ENCODE data around the gene CHODL.

CHODL gene

DNA sequence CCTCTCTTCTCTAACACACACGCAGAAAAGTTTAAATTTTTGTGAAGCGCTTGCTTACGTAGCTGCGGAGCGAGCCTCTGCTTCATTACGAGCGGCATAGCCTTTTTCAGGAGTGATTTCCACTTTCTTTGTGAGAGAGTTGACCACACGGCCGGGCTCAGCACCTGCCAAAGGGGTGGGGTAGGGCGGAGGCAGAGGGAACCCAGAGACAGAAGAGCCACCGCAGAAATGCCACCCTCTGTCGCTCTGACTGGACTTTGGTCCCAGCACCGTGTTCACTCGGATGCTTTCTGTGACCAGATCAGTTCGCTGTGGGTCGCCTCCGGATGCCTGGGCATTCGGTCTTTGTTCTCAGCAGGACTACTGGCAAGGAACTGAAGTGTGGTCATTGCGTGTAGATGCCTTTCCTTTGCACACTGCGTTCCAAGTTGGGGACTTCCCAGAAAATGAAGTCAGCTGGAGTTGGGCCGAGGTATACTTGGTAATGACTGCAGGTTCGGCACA, 883 bp downstream of the CHODL start:
- TF ChIP-seq, protein P1, sequence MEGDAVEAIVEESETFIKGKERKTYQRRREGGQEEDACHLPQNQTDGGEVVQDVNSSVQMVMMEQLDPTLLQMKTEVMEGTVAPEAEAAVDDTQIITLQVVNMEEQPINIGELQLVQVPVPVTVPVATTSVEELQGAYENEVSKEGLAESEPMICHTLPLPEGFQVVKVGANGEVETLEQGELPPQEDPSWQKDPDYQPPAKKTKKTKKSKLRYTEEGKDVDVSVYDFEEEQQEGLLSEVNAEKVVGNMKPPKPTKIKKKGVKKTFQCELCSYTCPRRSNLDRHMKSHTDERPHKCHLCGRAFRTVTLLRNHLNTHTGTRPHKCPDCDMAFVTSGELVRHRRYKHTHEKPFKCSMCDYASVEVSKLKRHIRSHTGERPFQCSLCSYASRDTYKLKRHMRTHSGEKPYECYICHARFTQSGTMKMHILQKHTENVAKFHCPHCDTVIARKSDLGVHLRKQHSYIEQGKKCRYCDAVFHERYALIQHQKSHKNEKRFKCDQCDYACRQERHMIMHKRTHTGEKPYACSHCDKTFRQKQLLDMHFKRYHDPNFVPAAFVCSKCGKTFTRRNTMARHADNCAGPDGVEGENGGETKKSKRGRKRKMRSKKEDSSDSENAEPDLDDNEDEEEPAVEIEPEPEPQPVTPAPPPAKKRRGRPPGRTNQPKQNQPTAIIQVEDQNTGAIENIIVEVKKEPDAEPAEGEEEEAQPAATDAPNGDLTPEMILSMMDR (IDR thresholded peaks at IDR 0.05) = no peak

DNA sequence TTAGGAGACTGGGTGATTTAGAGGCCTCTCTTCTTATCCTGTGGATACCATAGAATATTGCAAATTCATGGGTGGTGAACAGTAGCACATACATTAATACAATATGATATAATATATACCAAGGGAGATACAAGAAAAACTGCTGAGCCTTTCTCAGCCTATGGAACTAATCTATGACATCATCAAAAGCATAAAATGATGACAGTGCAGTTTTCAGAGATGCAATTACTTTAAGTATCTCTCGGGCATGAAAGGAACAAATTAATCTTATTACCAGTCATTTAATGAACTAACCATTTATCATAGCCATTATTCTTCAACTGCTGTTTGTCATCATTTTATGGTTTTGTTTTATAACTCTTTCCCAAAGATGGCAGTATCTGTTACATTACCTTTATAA, 3.5 kb downstream of the CHODL start:
- TF ChIP-seq, protein P1 (IDR thresholded peaks at IDR 0.05) = no peak

DNA sequence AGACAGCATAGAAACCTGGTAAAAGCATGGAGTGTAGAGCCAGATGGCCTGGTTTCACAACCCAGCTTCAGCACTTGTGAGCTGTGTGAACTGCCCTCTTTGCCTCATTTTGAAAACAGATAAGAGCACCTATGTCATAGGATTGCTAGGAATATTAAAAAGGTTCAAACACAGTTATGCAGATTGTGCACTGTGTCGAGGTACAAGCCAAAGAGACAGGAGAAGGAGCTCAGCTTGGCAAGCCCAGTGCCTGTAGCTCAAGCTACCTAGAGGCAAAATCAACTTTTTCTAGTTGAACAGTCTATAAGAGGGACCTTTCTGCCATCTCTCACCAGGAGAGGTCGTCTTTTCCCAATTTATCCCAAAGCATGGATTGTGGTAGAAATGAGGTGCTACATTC, 5.0 kb downstream of the CHODL start:
- TF ChIP-seq, protein P1 (IDR thresholded peaks at IDR 0.05) = no peak

DNA sequence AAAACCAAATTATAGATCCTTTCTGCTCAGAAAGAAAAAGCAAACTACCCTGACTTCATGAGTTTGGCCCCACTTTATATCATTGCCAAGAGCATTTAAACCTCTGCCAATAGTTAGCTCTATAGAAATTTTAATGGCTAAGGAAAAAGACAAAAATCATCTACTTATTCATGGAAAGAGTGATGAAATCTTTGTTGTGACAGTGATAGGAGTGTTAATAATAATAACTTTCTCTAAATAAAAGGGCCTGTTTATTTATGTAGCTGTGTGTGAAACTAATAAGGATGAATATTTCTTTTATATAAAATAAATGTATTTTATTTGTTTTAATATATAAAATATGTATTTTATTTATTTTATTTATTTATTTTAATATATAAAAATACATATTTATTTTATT, 6.4 kb downstream of the CHODL start:
- TF ChIP-seq, protein P1 (IDR thresholded peaks at IDR 0.05) = no peak

DNA sequence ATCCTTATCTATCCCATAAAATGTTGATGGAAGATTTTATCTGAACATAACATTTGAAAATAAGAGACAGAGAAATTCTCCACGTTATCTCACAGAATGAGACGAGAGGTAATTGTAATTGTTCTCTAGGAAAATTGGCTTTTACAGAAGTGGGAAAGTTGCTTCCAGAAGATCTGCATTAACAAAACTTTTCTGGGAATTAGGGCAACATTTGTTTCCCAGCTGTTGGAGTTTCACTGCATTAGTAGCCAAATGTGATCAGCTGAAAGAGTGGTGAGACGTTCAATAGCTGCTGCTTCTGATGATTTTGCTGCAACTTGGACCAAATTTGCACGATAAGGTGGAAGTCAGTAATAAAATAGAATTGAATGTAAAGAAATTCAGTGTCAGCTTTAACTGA, 7.6 kb downstream of the CHODL start:
- TF ChIP-seq, protein P1 (IDR thresholded peaks at IDR 0.05) = no peak

DNA sequence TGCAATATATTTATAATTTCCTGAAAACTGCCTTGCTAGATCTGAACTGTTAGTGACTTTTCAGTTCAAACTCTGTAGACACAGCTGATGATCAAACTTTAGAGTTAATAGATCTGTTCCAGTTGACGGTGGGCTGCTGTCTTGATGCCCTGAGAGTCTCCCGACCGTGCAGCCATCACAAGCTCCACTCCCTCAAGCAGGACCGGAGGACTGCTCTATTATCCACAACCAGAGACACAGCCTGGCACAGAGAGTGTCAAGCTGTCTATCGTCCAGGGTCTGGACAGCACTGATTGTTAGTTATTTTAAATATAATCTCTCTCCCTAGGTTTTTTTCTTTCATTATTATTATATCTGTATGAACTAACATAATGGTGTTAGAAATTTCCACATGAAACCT, 8.0 kb downstream of the CHODL start:
- TF ChIP-seq, protein P1 (IDR thresholded peaks at IDR 0.05) = no peak

DNA sequence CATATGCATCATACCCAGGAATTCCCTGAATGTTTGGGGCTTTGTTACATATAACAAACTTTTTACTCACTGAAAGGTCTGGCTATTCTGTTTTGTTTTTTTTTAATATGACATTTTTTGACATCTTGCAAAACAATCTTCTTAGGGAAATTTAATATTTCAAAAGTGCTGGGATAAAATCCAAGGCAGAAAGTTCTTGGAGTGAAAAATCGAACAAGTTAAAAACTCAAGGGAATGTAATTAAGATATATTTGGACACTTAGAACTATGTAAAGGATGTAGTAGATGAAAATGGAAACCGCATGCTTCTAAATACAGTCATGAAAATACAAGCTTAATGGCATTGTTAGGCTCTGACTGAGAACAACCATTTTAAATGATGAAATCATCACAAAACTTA, 8.6 kb downstream of the CHODL start:
- TF ChIP-seq, protein P1 (IDR thresholded peaks at IDR 0.05) = no peak

DNA sequence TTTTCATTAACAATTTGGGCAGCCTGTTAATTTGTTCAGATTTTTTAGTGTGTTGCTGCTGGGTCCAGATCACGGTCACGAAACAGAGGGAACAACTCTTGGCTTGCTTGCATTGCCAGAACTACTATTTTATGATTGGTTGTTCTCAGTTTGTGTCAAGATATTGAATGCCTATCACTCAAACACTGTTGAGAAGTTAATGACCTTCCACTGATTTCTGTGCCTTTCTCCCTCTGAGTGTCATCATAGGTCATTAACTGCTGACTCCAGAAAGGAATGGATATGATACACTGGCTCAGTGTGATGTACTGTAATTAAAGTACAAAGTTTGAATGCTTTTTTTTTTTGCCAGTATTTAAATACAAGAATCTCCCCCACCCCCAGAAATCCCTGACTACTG, 9.2 kb downstream of the CHODL start:
- TF ChIP-seq, protein P1 (IDR thresholded peaks at IDR 0.05) = no peak

All from LNCAP (cell line).